HG03469 (cell line): Measurements from ENCODE around the gene RASAL2.

Experiments used
- ATAC-seq: cut with Tn5 transposase; IDR thresholded peaks from one replicate; pipeline ENCODE4 v1.9.1; 2021; ENCODE audit warnings: mild to moderate bottlenecking, moderate library complexity, moderate number of reproducible peaks; ENCODE audit not compliant: unreplicated experiment

RASAL2 gene

GRCh38 chr1:178417858-178418257, 324.0 kb downstream of the RASAL2 start:
- ATAC-seq = no peak

GRCh38 chr1:178418284-178418955, 324.5 kb downstream of the RASAL2 start:
- ATAC-seq = peak; percentile 95

DNA sequence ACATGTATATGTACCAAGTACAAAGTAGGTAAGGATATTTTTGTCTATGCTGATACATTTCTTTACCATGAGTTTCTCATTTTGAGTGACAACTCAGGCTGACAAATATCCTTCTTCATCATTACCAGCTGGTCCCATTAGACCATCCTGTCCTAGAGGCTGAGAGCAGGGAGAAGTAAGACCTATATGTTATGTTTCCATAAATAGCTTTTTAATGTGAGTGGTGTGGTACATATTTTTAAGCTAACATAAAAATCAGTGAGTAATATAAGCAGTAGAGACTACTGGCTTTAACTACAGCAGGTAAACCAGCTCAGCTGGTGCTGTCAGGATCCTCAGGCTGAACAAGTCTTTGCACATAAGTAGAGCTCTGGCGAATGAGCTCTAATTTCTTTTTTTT, 340.5 kb downstream of the RASAL2 start:
- no peak for ATAC-seq

- no peak for ATAC-seq
Observed at GRCh38 chr1:178434899-178435435, 341.1 kb downstream of the RASAL2 start.

GRCh38 chr1:178436899-178437298, 343.0 kb downstream of the RASAL2 start:
- ATAC-seq = no peak

GRCh38 chr1:178438432-178438831, 344.5 kb downstream of the RASAL2 start:
- no peak for ATAC-seq

GRCh38 chr1:178442925-178443324, 349.0 kb downstream of the RASAL2 start:
- ATAC-seq = no peak

DNA sequence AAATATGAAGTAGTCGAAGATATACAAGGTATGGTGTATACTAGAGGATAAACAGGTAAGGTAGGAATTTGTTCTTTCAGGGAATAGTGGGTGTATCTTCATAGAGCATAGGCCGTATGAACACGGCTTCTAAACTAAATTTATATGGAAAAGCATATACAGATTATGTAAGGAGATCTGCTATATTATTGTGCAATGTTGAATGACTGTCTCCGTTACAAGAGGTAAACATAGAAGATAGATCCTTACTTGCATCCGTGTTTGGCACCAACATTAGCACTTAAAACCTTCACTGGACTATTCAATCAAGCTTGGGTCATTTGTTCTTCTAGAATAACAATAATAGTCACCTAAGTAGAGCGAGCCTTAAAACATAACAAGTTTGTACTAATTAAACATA, 357.0 kb downstream of the RASAL2 start:
- ATAC-seq = no peak

DNA sequence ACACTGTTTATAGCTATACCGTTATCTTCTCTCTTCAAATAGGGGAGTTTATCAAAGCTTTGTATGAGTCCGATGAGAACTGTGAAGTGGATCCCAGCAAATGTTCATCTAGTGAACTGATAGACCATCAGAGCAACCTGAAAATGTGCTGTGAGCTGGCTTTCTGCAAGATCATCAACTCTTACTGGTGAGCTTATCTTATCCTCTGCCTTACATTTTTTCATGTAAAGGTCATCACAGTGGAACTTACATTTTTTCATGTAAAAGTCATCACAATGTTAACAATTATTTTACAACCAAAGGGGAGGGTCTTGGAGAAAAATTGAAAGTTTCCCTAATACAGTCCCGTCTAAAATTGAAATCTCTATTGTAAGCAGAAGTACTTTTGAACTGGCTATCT, 357.6 kb downstream of the RASAL2 start:
- ATAC-seq = no peak

- ATAC-seq = no peak
Observed at GRCh38 chr1:178452013-178452412, 358.1 kb downstream of the RASAL2 start.

GRCh38 chr1:178456472-178456871, 362.6 kb downstream of the RASAL2 start:
- no peak for ATAC-seq

- ATAC-seq = no peak
Observed at GRCh38 chr1:178457651-178458050, 363.7 kb downstream of the RASAL2 start.

DNA sequence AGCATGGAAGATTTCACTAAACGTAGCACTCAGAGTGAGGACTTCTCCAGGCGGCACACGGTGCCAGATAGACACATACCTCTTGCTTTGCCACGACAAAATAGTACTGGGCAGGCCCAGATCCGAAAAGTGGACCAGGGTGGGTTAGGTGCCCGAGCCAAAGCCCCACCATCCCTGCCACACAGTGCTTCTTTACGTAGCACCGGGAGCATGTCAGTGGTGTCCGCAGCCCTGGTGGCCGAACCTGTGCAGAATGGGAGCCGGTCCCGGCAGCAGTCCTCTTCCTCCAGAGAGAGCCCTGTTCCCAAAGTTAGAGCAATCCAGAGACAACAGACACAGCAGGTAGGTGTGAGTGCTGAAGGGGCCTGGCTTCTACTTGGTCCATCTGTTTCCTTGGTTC, 364.3 kb downstream of the RASAL2 start:
- ATAC-seq = no peak

DNA sequence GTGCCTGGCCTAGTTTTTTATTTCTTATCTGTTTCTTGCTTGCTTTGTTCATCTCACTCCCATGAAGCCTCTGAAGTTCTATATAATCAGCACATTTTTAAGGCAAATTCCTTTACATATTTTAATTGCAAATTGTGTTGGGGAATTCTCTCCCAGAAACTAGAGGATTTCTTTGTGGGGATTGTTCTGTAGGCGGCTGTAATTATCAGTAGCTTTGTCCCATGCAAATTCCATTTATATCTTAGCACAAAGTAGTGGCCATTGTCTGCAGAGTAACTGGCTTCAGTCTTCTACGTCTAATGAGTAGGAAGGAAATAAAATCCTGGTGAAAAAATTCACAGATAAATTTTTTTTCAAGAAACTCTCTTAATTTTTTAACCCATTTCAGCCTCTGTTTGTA, 367.2 kb downstream of the RASAL2 start:
- ATAC-seq = no peak

GRCh38 chr1:178461701-178462100, 367.8 kb downstream of the RASAL2 start:
- no peak for ATAC-seq

- ATAC-seq = no peak
Observed at GRCh38 chr1:178464141-178464540, 370.2 kb downstream of the RASAL2 start.

GRCh38 chr1:178464566-178464965, 370.7 kb downstream of the RASAL2 start:
- ATAC-seq = no peak

DNA sequence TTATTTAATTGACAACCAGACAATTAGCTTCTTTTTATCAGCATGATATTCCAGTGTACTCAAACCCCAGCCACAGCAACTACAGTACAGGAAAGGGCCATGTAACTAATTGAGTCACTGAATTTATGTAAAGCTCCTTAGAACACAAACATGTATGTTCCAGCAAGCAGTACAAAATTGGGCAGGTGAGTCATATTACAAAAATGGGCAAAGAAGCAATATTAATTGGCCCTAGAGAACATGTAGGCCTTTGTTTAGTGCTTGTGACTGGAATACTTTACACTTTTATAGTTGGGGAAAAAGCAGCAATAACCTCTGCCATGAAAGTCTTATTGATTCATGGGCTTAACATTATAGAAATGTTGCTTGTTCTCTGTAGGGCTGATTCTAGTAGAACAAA, 371.1 kb downstream of the RASAL2 start:
- no peak for ATAC-seq

DNA sequence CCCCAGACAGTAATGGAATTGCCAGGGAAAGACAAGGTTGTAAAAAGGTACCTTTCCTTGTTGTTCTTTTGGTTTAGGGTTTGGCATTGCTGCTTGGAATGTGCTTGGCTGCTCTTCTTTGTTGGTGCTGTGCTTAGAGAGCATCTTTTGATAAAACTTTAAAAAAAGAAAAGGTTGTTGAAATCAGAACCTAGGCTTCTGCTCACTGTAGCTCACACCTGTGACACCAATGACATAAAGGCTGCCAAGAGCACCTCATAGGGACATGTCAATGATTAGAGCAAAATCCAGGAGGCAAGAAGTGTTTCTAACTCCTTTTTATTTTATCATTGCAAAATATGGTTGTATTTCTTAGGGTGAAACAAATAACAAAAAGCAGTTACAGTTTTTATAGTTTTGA, 373.9 kb downstream of the RASAL2 start:
- no peak for ATAC-seq

DNA sequence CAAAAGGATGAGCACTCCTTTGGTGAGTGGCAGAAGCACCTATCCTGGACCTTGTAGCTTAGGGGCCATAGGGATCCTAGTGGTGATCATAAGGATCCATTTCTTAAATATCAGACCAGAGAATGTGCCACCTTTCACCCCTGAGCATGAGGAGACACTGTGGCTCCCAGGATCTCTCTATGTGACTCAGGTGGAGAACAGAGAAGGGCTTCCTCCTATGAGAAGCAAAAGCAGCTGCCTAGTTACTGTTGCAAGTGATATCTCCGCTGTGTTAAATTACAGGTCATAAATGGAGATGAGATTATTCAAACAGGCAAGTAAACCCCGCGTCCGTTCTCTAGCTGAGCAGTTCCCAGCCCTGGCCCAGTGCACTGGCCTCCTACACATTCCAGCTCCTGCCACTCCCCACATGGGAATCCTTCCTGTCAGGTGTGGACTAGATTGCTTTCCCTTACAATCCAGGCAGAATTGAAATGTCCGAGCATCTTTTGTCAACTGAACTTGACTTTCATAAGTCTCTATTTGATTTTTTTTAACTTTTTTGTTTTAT, 376.6 kb downstream of the RASAL2 start:
- ATAC-seq = no peak

DNA sequence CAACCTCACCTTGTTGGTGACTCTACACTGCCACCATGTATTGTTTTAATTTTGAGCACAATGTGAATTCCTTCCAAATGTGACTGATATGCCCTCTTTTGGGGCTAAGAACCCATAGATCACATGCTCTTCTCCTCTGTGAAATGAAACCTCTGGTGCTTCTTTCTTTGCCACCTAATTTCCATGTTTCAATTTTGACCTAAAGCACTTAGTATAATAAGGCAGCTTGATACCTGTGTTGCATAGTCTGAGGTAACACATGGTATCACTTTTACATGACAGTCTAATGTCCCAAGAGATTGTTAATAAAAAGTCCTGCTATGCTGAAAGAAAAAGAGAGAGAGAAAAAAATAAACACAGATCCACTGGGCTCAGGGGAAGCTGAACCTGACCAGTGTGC, 378.6 kb downstream of the RASAL2 start:
- ATAC-seq = no peak

DNA sequence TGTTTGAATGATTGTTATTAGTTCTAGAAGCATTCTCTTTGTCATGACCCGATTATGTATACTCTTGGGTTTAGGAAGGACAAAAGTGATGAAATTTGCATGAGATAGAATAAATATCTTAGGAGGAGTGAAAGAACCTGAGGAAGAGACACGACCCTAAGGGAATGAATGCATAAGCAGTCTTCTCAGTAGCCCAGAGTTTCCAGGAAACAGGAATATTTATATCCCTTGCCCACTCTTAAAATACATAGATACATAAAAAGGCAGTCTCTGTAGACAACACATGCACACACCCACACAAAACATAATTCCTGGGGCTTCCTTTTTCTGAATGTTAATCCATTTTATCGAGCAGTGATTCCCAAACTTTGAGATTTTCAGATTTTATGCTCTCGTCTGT, 383.5 kb downstream of the RASAL2 start:
- ATAC-seq = no peak

DNA sequence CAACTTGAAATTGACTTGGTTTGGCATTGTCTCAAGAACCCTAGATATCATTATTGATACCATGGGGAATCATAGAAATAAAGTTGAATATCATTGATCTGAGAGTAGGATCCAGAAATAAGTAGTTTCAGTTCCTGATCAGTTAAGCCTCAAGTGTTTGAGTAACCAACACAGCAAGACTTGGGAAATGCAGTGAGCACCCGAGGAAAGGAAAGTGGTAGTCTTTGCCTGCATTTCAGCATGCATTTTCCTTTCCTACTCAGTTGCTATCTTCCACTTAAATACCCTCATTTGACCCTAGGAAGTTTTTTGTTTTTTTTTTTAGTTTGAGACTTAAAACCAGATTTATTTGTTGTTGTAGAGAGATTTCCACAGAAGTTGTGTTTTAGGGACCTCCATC, 383.9 kb downstream of the RASAL2 start:
- ATAC-seq = no peak
